Keratinocyte (primary cell): Measurements from ENCODE around the gene SLC25A23. TPM values are rescaled to one million over a fixed set of nuclear protein-coding genes. Genes with fewer than 3 reads are reported as not detected.

Source experiments
- DNase-seq: peaks from one replicate; pipeline ENCODE4 v3.0.0-alpha.2; 2011; ENCODE audit warnings: low read depth, missing footprints, low spot score
- FAIRE-seq: peaks from 2 replicates; lab custom pipeline; 2011; peaks lifted over from hg19 to GRCh38; lab: Jason Lieb, UNC
- H2AFZ ChIP-seq: 2 replicates; pipeline ENCODE4 v1.6.0; 2012; ENCODE audit warnings: low read length, control low read depth, inconsistent platforms; ENCODE audit not compliant: control insufficient read depth
- H3K27ac ChIP-seq: 2 replicates; pipeline ENCODE4 v1.5.1; 2011; ENCODE audit warnings: low read length; ENCODE audit not compliant: control insufficient read depth, insufficient read depth
- H3K27me3 ChIP-seq: 3 replicates; pipeline ENCODE4 v1.6.0; 2011; ENCODE audit warnings: low read length; ENCODE audit not compliant: control insufficient read depth, insufficient read depth; ENCODE audit errors: extremely low read depth
- H3K36me3 ChIP-seq, 2 experiments: 2 replicates in 1 of 2; 3 replicates in 1 of 2; pipeline ENCODE4 v1.5.1; 2011; ENCODE audit warnings: low read length in 2 of 2, mild to moderate bottlenecking in 1 of 2; ENCODE audit not compliant: control insufficient read depth in 2 of 2, insufficient read depth in 2 of 2; ENCODE audit errors: extremely low read depth in 1 of 2
- H3K4me1 ChIP-seq: 3 replicates; pipeline ENCODE4 v1.5.1; 2011; ENCODE audit warnings: low read length; ENCODE audit not compliant: control insufficient read depth, insufficient read depth; ENCODE audit errors: extremely low read depth
- H3K4me2 ChIP-seq: 3 replicates; pipeline ENCODE4 v1.6.0; 2011; ENCODE audit warnings: low read depth, low read length; ENCODE audit not compliant: control insufficient read depth, insufficient read depth; ENCODE audit errors: extremely low read depth
- H3K4me3 ChIP-seq, 3 experiments: fragments of 200-600 bp in 1 of 3; sonication (generic) in 1 of 3; 2 replicates in 2 of 3; 3 replicates in 1 of 3; pipeline ENCODE4 v1.5.1; 2011 to 2016; ENCODE audit warnings: low read length in 3 of 3, mild to moderate bottlenecking in 3 of 3, control low read depth in 2 of 3, inconsistent platforms in 1 of 3, low read depth in 1 of 3, mixed read lengths in 1 of 3, mixed run types in 1 of 3, moderate library complexity in 1 of 3; ENCODE audit not compliant: control insufficient read depth in 2 of 3, insufficient read depth in 2 of 3; ENCODE audit errors: extremely low read depth in 1 of 3
- H3K79me2 ChIP-seq: 2 replicates; pipeline ENCODE4 v1.6.0; 2012; ENCODE audit warnings: low read length; ENCODE audit not compliant: control insufficient read depth, insufficient read depth
- H3K9ac ChIP-seq: 3 replicates; pipeline ENCODE4 v1.6.0; 2011; ENCODE audit warnings: low read length; ENCODE audit not compliant: control insufficient read depth, insufficient read depth; ENCODE audit errors: extremely low read depth
- H3K9me1 ChIP-seq: 3 replicates; pipeline ENCODE4 v1.6.0; 2011; ENCODE audit warnings: low read length; ENCODE audit not compliant: control insufficient read depth, insufficient read depth; ENCODE audit errors: extremely low read depth
- H3K9me3 ChIP-seq: 2 replicates; pipeline ENCODE4 v1.5.1; 2012; ENCODE audit warnings: low read depth, low read length; ENCODE audit not compliant: control insufficient read depth
- H4K20me1 ChIP-seq: 3 replicates; pipeline ENCODE4 v1.6.0; 2011; ENCODE audit warnings: low read length; ENCODE audit not compliant: control insufficient read depth, insufficient read depth; ENCODE audit errors: extremely low read depth
- CTCF ChIP-seq, 3 experiments: IDR thresholded peaks in 1 of 3; conservative IDR thresholded peaks in 1 of 3; optimal IDR thresholded peaks in 1 of 3; 2 replicates in 2 of 3; 3 replicates in 1 of 3; pipeline versions ENCODE3 to v1.5.1; 2011; ENCODE audit warnings: low read length in 3 of 3, mild to moderate bottlenecking in 3 of 3, moderate library complexity in 2 of 3, control low read depth in 1 of 3, inconsistent platforms in 1 of 3; ENCODE audit not compliant: insufficient read depth in 2 of 3; ENCODE audit errors: extremely low read depth in 1 of 3
- EZH2 ChIP-seq: IDR thresholded peaks from one replicate; pipeline ENCODE4 v1.6.1; 2012; ENCODE audit warnings: inconsistent platforms, mild to moderate bottlenecking, low read length, moderate library complexity
- dilution Hi-C: fragments of 300-500 bp; cut with MboI; formaldehyde crosslinking; loops from one replicate; pipeline ENCODE4 v1.7.0; 2020; ENCODE audit warnings: low sequenced_read_pairs; ENCODE audit not compliant: extremely low pct_ligation_motif_present
- polyA plus RNA-seq, 5 experiments: library from polyadenylated mRNA; depleted of rRNA in 3 of 5; stranded (reverse) in 3 of 5; stranded (forward) in 1 of 5; unstranded in 1 of 5; fragments of >200 nt; gene quantifications; 1 replicate in 1 of 5; 2 replicates in 3 of 5; 3 replicates in 1 of 5; pipeline versions ENCODE4 v1.2.1 to v1.2.3, GENCODE V29; 2011 to 2012; ENCODE audit warnings: missing spikeins in 2 of 5, low read depth in 1 of 5, low replicate concordance in 1 of 5

SLC25A23 gene
- polyA plus RNA-seq, 1 donor (not counting 4 experiments of a cell fraction or from before 2014, with no cell fraction given) = 6.4 TPM

GRCh38 chr19:6433165-6433564 lies 26.4 kb downstream of the SLC25A23 start:
- H3K9ac ChIP-seq = no peak overlapping the region
- H3K27me3 ChIP-seq = no peaks in the 10 kb centered on the region
- no peak for FAIRE-seq
- no peaks in the 10 kb centered on the region for H3K9me1 ChIP-seq
- no peak overlapping the region for H2AFZ ChIP-seq
- H3K79me2 ChIP-seq = no peaks in the 10 kb centered on the region
- H3K36me3 ChIP-seq = no peaks in the 10 kb centered on the region
- dilution Hi-C loops = no loop called here
- no peaks in the 10 kb centered on the region for H4K20me1 ChIP-seq
- H3K9me3 ChIP-seq = no peaks in the 10 kb centered on the region
- no peak overlapping the region for H3K27ac ChIP-seq
- no peak overlapping the region for H3K4me3 ChIP-seq
- TF ChIP-seq EZH2 = no peak
- no peak for TF ChIP-seq CTCF (optimal IDR thresholded peaks at IDR 0.05 in 1 of 3, IDR thresholded peaks at IDR 0.05 in 1 of 3, conservative IDR thresholded peaks at IDR 0.05 in 1 of 3; ENCODE audit: extremely low read depth in 1 of 3, insufficient read depth in 2 of 3, low read length in 3 of 3)
- no peaks in the 10 kb centered on the region for H3K4me1 ChIP-seq
- no peak for DNase-seq
- no peak overlapping the region for H3K4me2 ChIP-seq

GRCh38 chr19:6431891-6432290 lies 27.7 kb downstream of the SLC25A23 start:
- DNase-seq = no peak
- no peaks in the 10 kb centered on the region for H3K79me2 ChIP-seq

More at GRCh38 chr19:6431891-6432290, 27.7 kb downstream of the SLC25A23 start:
- Histone ChIP-seq H4K20me1 (no peaks in the 10 kb centered on the region), H3K36me3 (no peaks in the 10 kb centered on the region), H3K27ac (no peak overlapping the region), H3K4me3 (no peak overlapping the region), H3K4me1 (no peaks in the 10 kb centered on the region), H3K9ac (no peak overlapping the region), H3K27me3 (no peaks in the 10 kb centered on the region), H3K4me2 (no peak overlapping the region), H3K9me1 (no peaks in the 10 kb centered on the region), H2AFZ (no peak overlapping the region), H3K9me3 (no peaks in the 10 kb centered on the region)
- no peak for TF ChIP-seq CTCF (optimal IDR thresholded peaks at IDR 0.05 in 1 of 3, IDR thresholded peaks at IDR 0.05 in 1 of 3, conservative IDR thresholded peaks at IDR 0.05 in 1 of 3; ENCODE audit: extremely low read depth in 1 of 3, insufficient read depth in 2 of 3, low read length in 3 of 3)
- TF ChIP-seq EZH2 = no peak
- no peak for FAIRE-seq
- dilution Hi-C loops = no loop called here
